T-cell (primary cell): ENCODE results near the gene CNTRL. TPM values are rescaled to one million over a fixed set of nuclear protein-coding genes. Genes with fewer than 3 reads are reported as not detected.
"Not testable (repeated sequence)": the region's sequence is repeated elsewhere in the genome, so short reads cannot be mapped to it uniquely, and the experiment has no call there.

Experiments
- ATAC-seq, 4 experiments: fragments of 200-7000 bp in 3 of 4; fragments of 150-1000 bp in 1 of 4; cut with Tn5 transposase; replicated peaks in 1 of 4; 1 replicate in 3 of 4; 2 replicates in 1 of 4; pipeline ENCODE4 v1.10.0; 2021; ENCODE audit warnings: moderate library complexity in 3 of 4, mild to moderate bottlenecking in 2 of 4, moderate number of reproducible peaks in 1 of 4
- CTCF ChIA-PET, 2 donors: fragments of 300-600 bp; sonication (Branson Sonifier 250); formaldehyde crosslinking; loops; one replicate each; lab custom pipeline; 2022; ENCODE audit warnings: antibody characterized with exemption in 2 of 2; lab: Charles Lee
- POLR2A ChIA-PET, 2 donors: fragments of 300-600 bp; sonication (Branson Sonifier 250); formaldehyde crosslinking; loops; one replicate each; lab custom pipeline; 2022; ENCODE audit warnings: antibody characterized with exemption in 2 of 2; lab: Charles Lee
- DNase-seq, 35 experiments: peaks; one replicate each; pipeline versions ENCODE4 v3.0.0 to v3.0.0-alpha.2; 2013 to 2023
- H3K27ac ChIP-seq: one replicate; pipeline ENCODE4 v1.5.1; 2013; ENCODE audit warnings: low read length
- H3K27me3 ChIP-seq, 2 experiments: replicated peaks in 1 of 2; 1 replicate in 1 of 2; 2 replicates in 1 of 2; pipeline versions ENCODE4 v1.6.1 to v1.7.0; 2013; ENCODE audit warnings: low read length in 1 of 2, mixed read lengths in 1 of 2; ENCODE audit not compliant: control insufficient read depth in 2 of 2, insufficient read depth in 2 of 2; ENCODE audit errors: extremely low read depth in 1 of 2
- H3K36me3 ChIP-seq, 2 donors: 1 replicate in 1 of 2; 2 replicates in 1 of 2; pipeline versions ENCODE4 v1.6.1 to v1.7.0; 2013; ENCODE audit warnings: low read length in 1 of 2; ENCODE audit not compliant: control insufficient read depth in 2 of 2, insufficient read depth in 1 of 2; ENCODE audit errors: extremely low read depth in 1 of 2
- H3K4me1 ChIP-seq, 2 experiments: 1 replicate in 1 of 2; 2 replicates in 1 of 2; pipeline versions ENCODE4 v1.6.1 to v1.7.0; 2013; ENCODE audit warnings: low read length in 2 of 2, mixed read lengths in 1 of 2; ENCODE audit not compliant: insufficient read depth in 2 of 2, control insufficient read depth in 1 of 2; ENCODE audit errors: extremely low read depth in 1 of 2
- H3K4me3 ChIP-seq, 2 donors: 1 replicate in 1 of 2; 2 replicates in 1 of 2; pipeline versions ENCODE4 v1.5.1 to v1.7.0; 2013; ENCODE audit warnings: mild to moderate bottlenecking in 2 of 2, low read length in 1 of 2, moderate library complexity in 1 of 2; ENCODE audit not compliant: control insufficient read depth in 1 of 2; ENCODE audit errors: extremely low read depth in 1 of 2
- H3K9me3 ChIP-seq: 2 replicates; pipeline ENCODE4 v1.7.0; 2013
- H3K27ac Mint-ChIP-seq, 2 donors: one replicate each; pipeline ENCODE4 v1.8.0; 2020 to 2021; ENCODE audit warnings: mild to moderate bottlenecking in 2 of 2, mixed read lengths in 2 of 2
- H3K27me3 Mint-ChIP-seq, 2 donors: one replicate each; pipeline ENCODE4 v1.8.0; 2021 to 2022; ENCODE audit warnings: mixed read lengths in 2 of 2
- H3K36me3 Mint-ChIP-seq: one replicate; pipeline ENCODE4 v1.8.0; 2021; ENCODE audit warnings: mixed read lengths
- H3K4me1 Mint-ChIP-seq, 3 donors: one replicate each; pipeline ENCODE4 v1.8.0; 2020 to 2022; ENCODE audit warnings: mixed read lengths in 3 of 3, mild to moderate bottlenecking in 1 of 3
- H3K4me3 Mint-ChIP-seq, 3 donors: one replicate each; pipeline ENCODE4 v1.8.0; 2020 to 2022; ENCODE audit warnings: mild to moderate bottlenecking in 3 of 3, mixed read lengths in 3 of 3, moderate library complexity in 3 of 3
- H3K9me3 Mint-ChIP-seq, 3 donors: one replicate each; pipeline ENCODE4 v1.8.0; 2020 to 2022; ENCODE audit warnings: mixed read lengths in 3 of 3
- WGBS: methylation state at CpG from one replicate; pipeline ENCODE4 v1.1.5; 2013; ENCODE audit warnings: missing lambda C conversion rate; ENCODE audit not compliant: insufficient coverage; 5-methylcytosine and 5-hydroxymethylcytosine counted together
- total RNA-seq, 35 experiments: library from RNA in 6 of 35; stranded (reverse) in 6 of 35; fragments of 120-200 nt in 1 of 35; gene quantifications; one replicate each; pipeline versions ENCODE4 v1.2.1 to v1.2.4 and lab custom pipeline; 2013 to 2026

CNTRL gene
- total RNA-seq, 5 donors from 2014 or later (not counting 1 experiment from before 2014, with no cell fraction given): 84.6 to 101 (median 93.7) TPM

GRCh38 chr9:121034529-121034928 lies 40.2 kb upstream of the CNTRL start:
- H3K4me3 Mint-ChIP-seq: no peak overlapping the region
- H3K27me3 Mint-ChIP-seq: no peaks in the 10 kb centered on the region
- no peak for DNase-seq
- ATAC-seq: no peak
- H3K36me3 Mint-ChIP-seq: peaks cover 10% of the 10 kb centered on the region
- H3K4me1 ChIP-seq: no peaks in the 10 kb centered on the region
- no peaks in the 10 kb centered on the region for H3K36me3 ChIP-seq
- no peaks in the 10 kb centered on the region for H3K4me1 Mint-ChIP-seq
- WGBS: 85% methylated on average over 2 of the region's 2 CpGs
- H3K27me3 ChIP-seq: no peaks in the 10 kb centered on the region
- ChIA-PET POLR2A (interaction anchor here in 1 of 2 donors (1.2 kb wide), 1 partner anchor 88 kb away, joined by 4 read pairs; no protein-coding TSS in a partner anchor), CTCF (no interaction called here)
- H3K9me3 Mint-ChIP-seq: peaks cover 0 to 5% (median 4%) of the 10 kb centered on the region in 3 donors
- H3K9me3 ChIP-seq: peaks cover 2% of the 10 kb centered on the region
- H3K27ac ChIP-seq: no peak overlapping the region
- no peak overlapping the region for H3K4me3 ChIP-seq
- H3K27ac Mint-ChIP-seq: no peak overlapping the region

- H3K36me3 ChIP-seq, H3K4me1 ChIP-seq, H3K9me3 Mint-ChIP-seq, H3K27me3 Mint-ChIP-seq, DNase-seq, ATAC-seq, H3K9me3 ChIP-seq, H3K4me3 Mint-ChIP-seq, H3K4me3 ChIP-seq, H3K27me3 ChIP-seq, H3K4me1 Mint-ChIP-seq, H3K27ac ChIP-seq, H3K36me3 Mint-ChIP-seq, H3K27ac Mint-ChIP-seq: not testable (repeated sequence)
- POLR2A ChIA-PET: interaction anchor here in 1 of 2 donors (0.5 to 1.2 kb wide), 3 partner anchors 14 to 1782 kb away, joined by 3 to 8 read pairs (median 4); no protein-coding TSS in a partner anchor
- CTCF ChIA-PET: interaction anchor here in 1 of 2 donors (0.9 kb wide), 1 partner anchor 15 kb away, joined by 3 read pairs; no protein-coding TSS in a partner anchor
Observed at GRCh38 chr9:121035717-121036116, 39.0 kb upstream of the CNTRL start.

- 100% methylated on average over 2 of the region's 2 CpGs for WGBS
- POLR2A ChIA-PET: no interaction called here
Observed at GRCh38 chr9:121038362-121038761, 36.4 kb upstream of the CNTRL start.

GRCh38 chr9:121038804-121039203 lies 36.0 kb upstream of the CNTRL start:
- H3K27me3 Mint-ChIP-seq: no peaks in the 10 kb centered on the region
- ATAC-seq (no peak), DNase-seq (no peak)
- H3K4me3 Mint-ChIP-seq: no peak overlapping the region
- Histone ChIP-seq H3K4me3 (no peak overlapping the region), H3K4me1 (no peaks in the 10 kb centered on the region), H3K27me3 (no peaks in the 10 kb centered on the region), H3K36me3 (no peaks in the 10 kb centered on the region), H3K27ac (no peak overlapping the region), H3K9me3 (peaks cover 2% of the 10 kb centered on the region)
- no peak overlapping the region for H3K27ac Mint-ChIP-seq
- CTCF ChIA-PET: no interaction called here
- H3K9me3 Mint-ChIP-seq: peaks cover 0 to 5% (median 4%) of the 10 kb centered on the region in 3 donors
- no peaks in the 10 kb centered on the region for H3K4me1 Mint-ChIP-seq
- peaks cover 10% of the 10 kb centered on the region for H3K36me3 Mint-ChIP-seq
- POLR2A ChIA-PET: no interaction called here

More at GRCh38 chr9:121038362-121038761, 36.4 kb upstream of the CNTRL start:
- H3K27me3 Mint-ChIP-seq: no peaks in the 10 kb centered on the region
- DNase-seq: no peak
- H3K9me3 ChIP-seq: peaks cover 2% of the 10 kb centered on the region
- no peak for ATAC-seq
- H3K9me3 Mint-ChIP-seq: peaks cover 0 to 5% (median 4%) of the 10 kb centered on the region in 3 donors
- no peaks in the 10 kb centered on the region for H3K27me3 ChIP-seq
- no peak overlapping the region for H3K27ac ChIP-seq
- H3K4me3 ChIP-seq: no peak overlapping the region
- H3K4me3 Mint-ChIP-seq: no peak overlapping the region
- no peaks in the 10 kb centered on the region for H3K4me1 ChIP-seq
- H3K36me3 Mint-ChIP-seq: peaks cover 10% of the 10 kb centered on the region
- CTCF ChIA-PET: interaction anchor here in 1 of 2 donors (0.6 kb wide), 1 partner anchor 10 kb away, joined by 3 read pairs; no protein-coding TSS in a partner anchor
- no peaks in the 10 kb centered on the region for H3K4me1 Mint-ChIP-seq
- no peak overlapping the region for H3K27ac Mint-ChIP-seq
- no peaks in the 10 kb centered on the region for H3K36me3 ChIP-seq

GRCh38 chr9:121048175-121048574 lies 26.6 kb upstream of the CNTRL start:
- WGBS: no CpG with 5 or more reads among the region's 2 CpGs
- H3K9me3 ChIP-seq: no peaks in the 10 kb centered on the region
- Mint-ChIP-seq H3K4me1 (no peaks in the 10 kb centered on the region), H3K36me3 (no peaks in the 10 kb centered on the region), H3K27ac (no peak overlapping the region), H3K9me3 (no peaks in the 10 kb centered on the region), H3K27me3 (no peaks in the 10 kb centered on the region), H3K4me3 (no peak overlapping the region)
- CTCF ChIA-PET: interaction anchor here (0.6 to 1.4 kb wide), 3 partner anchors 10 to 358 kb away, joined by 3 to 7 read pairs (median 3); no protein-coding TSS in a partner anchor
- no peaks in the 10 kb centered on the region for H3K4me1 ChIP-seq
- DNase-seq (no peak), ATAC-seq (no peak)
- H3K36me3 ChIP-seq: no peaks in the 10 kb centered on the region
- no peak overlapping the region for H3K4me3 ChIP-seq
- no peaks in the 10 kb centered on the region for H3K27me3 ChIP-seq
- POLR2A ChIA-PET: no interaction called here
- H3K27ac ChIP-seq: no peak overlapping the region

GRCh38 chr9:121048618-121049017 lies 26.1 kb upstream of the CNTRL start:
- POLR2A ChIA-PET: no interaction called here
- H3K36me3 ChIP-seq: no peaks in the 10 kb centered on the region
- H3K4me3 Mint-ChIP-seq: no peak overlapping the region
- no peak overlapping the region for H3K27ac Mint-ChIP-seq
- DNase-seq: no peak
- CTCF ChIA-PET: interaction anchor here in 1 of 2 donors (0.6 kb wide), 1 partner anchor 11 kb away, joined by 3 read pairs; no protein-coding TSS in a partner anchor
- no peaks in the 10 kb centered on the region for H3K4me1 ChIP-seq
- no peaks in the 10 kb centered on the region for H3K9me3 Mint-ChIP-seq
- H3K27ac ChIP-seq: no peak overlapping the region
- no peaks in the 10 kb centered on the region for H3K9me3 ChIP-seq
- no peak for ATAC-seq
- H3K36me3 Mint-ChIP-seq: no peaks in the 10 kb centered on the region
- no peaks in the 10 kb centered on the region for H3K27me3 ChIP-seq
- H3K27me3 Mint-ChIP-seq: no peaks in the 10 kb centered on the region
- H3K4me3 ChIP-seq: no peak overlapping the region
- H3K4me1 Mint-ChIP-seq: no peaks in the 10 kb centered on the region
